Putamen (tissue), 1 donor: ENCODE results near the gene ENDOV.

Source experiments
- DNase-seq: peaks from one replicate; pipeline ENCODE4 v3.0.0-alpha.2; 2016; ENCODE audit warnings: low spot score

Gene ENDOV

GRCh38 chr17:80468242-80468641 lies 53.3 kb downstream of the ENDOV start:
- no peak for DNase-seq

- DNase-seq = no peak
These were observed 54.0 kb downstream of the ENDOV start for GRCh38 chr17:80468781-80469493.

- DNase-seq = no peak
These were observed 54.7 kb downstream of the ENDOV start for GRCh38 chr17:80469667-80470066.

- no peak for DNase-seq
These were observed 55.6 kb downstream of the ENDOV start for GRCh38 chr17:80470603-80471002.

- no peak for DNase-seq
These were observed 57.0 kb downstream of the ENDOV start for GRCh38 chr17:80471922-80472321.

GRCh38 chr17:80472996-80473395 lies 58.0 kb downstream of the ENDOV start:
- no peak for DNase-seq

- DNase-seq = no peak
These were observed 58.7 kb downstream of the ENDOV start for GRCh38 chr17:80473701-80474100.

- no peak for DNase-seq
These were observed 59.4 kb downstream of the ENDOV start for GRCh38 chr17:80474231-80474960.

- no peak for DNase-seq
These were observed 60.3 kb downstream of the ENDOV start for GRCh38 chr17:80474961-80475909.

GRCh38 chr17:80475910-80476876 lies 61.2 kb downstream of the ENDOV start, which contains the start of gene NPTX1:
Gene NPTX1, minus strand, starts transcription at chr17:80476607. Its CDS starts 161 bp downstream, at chr17:80476446.
- no peak for DNase-seq

- no peak for DNase-seq
These were observed 62.1 kb downstream of the ENDOV start for GRCh38 chr17:80476877-80477646.

GRCh38 chr17:80477647-80478478 lies 62.9 kb downstream of the ENDOV start:
- DNase-seq = no peak

- no peak for DNase-seq
These were observed 63.7 kb downstream of the ENDOV start for GRCh38 chr17:80478487-80479245.

- no peak for DNase-seq
These were observed 64.2 kb downstream of the ENDOV start for GRCh38 chr17:80479246-80479566.

GRCh38 chr17:80480248-80480647 lies 65.3 kb downstream of the ENDOV start:
- DNase-seq = no peak

- DNase-seq = peak; percentile 42
These were observed 66.5 kb downstream of the ENDOV start for GRCh38 chr17:80481284-80482057.

- DNase-seq = no peak
These were observed 67.0 kb downstream of the ENDOV start for GRCh38 chr17:80482058-80482318.

- DNase-seq = no peak
These were observed 67.8 kb downstream of the ENDOV start for GRCh38 chr17:80482555-80483308.
